ENCODE measurements around the gene ZGRF1. TPM values are rescaled to one million over a fixed set of nuclear protein-coding genes. Genes with fewer than 3 reads are reported as not detected.

ZGRF1 gene
- polyA plus RNA-seq, 1 donor from 2014 or later = 18.0 TPM

GRCh38 chr4:112673076-112673475, 36.4 kb upstream of the ZGRF1 start:
- no peak overlapping the region for H3K4me2 ChIP-seq (ENCODE audit: low read length)
- H2AFZ ChIP-seq (ENCODE audit: low read depth, low read length) = no peak overlapping the region
- no peaks in the 10 kb centered on the region for H3K79me2 ChIP-seq (replicated peaks; ENCODE audit: insufficient read depth, low read length)
- H3K27ac ChIP-seq (ENCODE audit: low read length) = no peak overlapping the region
- no peaks in the 10 kb centered on the region for H3F3A ChIP-seq (ENCODE audit: insufficient read depth, low read length, poor library complexity, severe bottlenecking)
- no peaks in the 10 kb centered on the region for H3K27me3 ChIP-seq (ENCODE audit: insufficient read depth, low read depth, low read length)
- TF ChIP-seq SMC3 (conservative IDR thresholded peaks at IDR 0.05; ENCODE audit: poor library complexity) = no peak
- no peak for TF ChIP-seq MXI1 (conservative IDR thresholded peaks at IDR 0.05; ENCODE audit: poor library complexity, severe bottlenecking)
- no peaks in the 10 kb centered on the region for H3K9me3 ChIP-seq (ENCODE audit: low read length)
- no peak overlapping the region for H3K9ac ChIP-seq (ENCODE audit: low read length)
- no peaks in the 10 kb centered on the region for H3K36me3 ChIP-seq (ENCODE audit: insufficient read depth, low read length)
- H4K20me1 ChIP-seq (ENCODE audit: insufficient read depth) = no peaks in the 10 kb centered on the region
- no peaks in the 10 kb centered on the region for H3K9me2 ChIP-seq (ENCODE audit: insufficient read depth, low read length)
- no peak overlapping the region for H3K4me3 ChIP-seq (ENCODE audit: low read length)

- Histone ChIP-seq H3K79me2 (replicated peaks; ENCODE audit: insufficient read depth, low read length) (no peaks in the 10 kb centered on the region), H3K4me2 (ENCODE audit: low read length) (no peak overlapping the region), H3K9me3 (ENCODE audit: low read length) (no peaks in the 10 kb centered on the region), H3K4me3 (ENCODE audit: low read length) (no peak overlapping the region), H3K36me3 (ENCODE audit: insufficient read depth, low read length) (no peaks in the 10 kb centered on the region), H3K27me3 (ENCODE audit: insufficient read depth, low read depth, low read length) (no peaks in the 10 kb centered on the region), H2AFZ (ENCODE audit: low read depth, low read length) (no peak overlapping the region), H4K20me1 (ENCODE audit: insufficient read depth) (no peaks in the 10 kb centered on the region), H3K9me2 (ENCODE audit: insufficient read depth, low read length) (no peaks in the 10 kb centered on the region), H3K27ac (ENCODE audit: low read length) (no peak overlapping the region), H3F3A (ENCODE audit: insufficient read depth, low read length, poor library complexity, severe bottlenecking) (no peaks in the 10 kb centered on the region), H3K9ac (ENCODE audit: low read length) (no peak overlapping the region)
- TF ChIP-seq RAD21 (conservative IDR thresholded peaks at IDR 0.05) (no peak), POLR2AphosphoS5 (IDR thresholded peaks at IDR 0.05) (no peak), EZH2 (IDR thresholded peaks at IDR 0.05; ENCODE audit: borderline replicate concordance, insufficient read depth, low read length, poor library complexity, severe bottlenecking) (no peak), TAF1 (IDR thresholded peaks at IDR 0.05; ENCODE audit: low read depth) (no peak), SMC3 (conservative IDR thresholded peaks at IDR 0.05; ENCODE audit: poor library complexity) (no peak), EP300 (conservative IDR thresholded peaks at IDR 0.05; ENCODE audit: poor library complexity, severe bottlenecking) (no peak), MXI1 (conservative IDR thresholded peaks at IDR 0.05; ENCODE audit: poor library complexity, severe bottlenecking) (no peak), CTCF (IDR thresholded peaks at IDR 0.05; ENCODE audit: poor library complexity, severe bottlenecking) (no peak), REST (IDR thresholded peaks at IDR 0.05; ENCODE audit: borderline replicate concordance) (no peak)
Measured at GRCh38 chr4:112668131-112668530, 31.4 kb upstream of the ZGRF1 start.

GRCh38 chr4:112664611-112665010, 27.9 kb upstream of the ZGRF1 start:
- H3K27me3 ChIP-seq (ENCODE audit: insufficient read depth, low read depth, low read length) = no peaks in the 10 kb centered on the region
- H3K27ac ChIP-seq (ENCODE audit: low read length) = no peak overlapping the region
- no peak overlapping the region for H3K4me2 ChIP-seq (ENCODE audit: low read length)
- no peaks in the 10 kb centered on the region for H3F3A ChIP-seq (ENCODE audit: insufficient read depth, low read length, poor library complexity, severe bottlenecking)
- no peaks in the 10 kb centered on the region for H3K9me3 ChIP-seq (ENCODE audit: low read length)
- H3K9ac ChIP-seq (ENCODE audit: low read length) = no peak overlapping the region
- no peaks in the 10 kb centered on the region for H4K20me1 ChIP-seq (ENCODE audit: insufficient read depth)
- H3K36me3 ChIP-seq (ENCODE audit: insufficient read depth, low read length) = no peaks in the 10 kb centered on the region
- H2AFZ ChIP-seq (ENCODE audit: low read depth, low read length) = no peak overlapping the region
- no peaks in the 10 kb centered on the region for H3K79me2 ChIP-seq (replicated peaks; ENCODE audit: insufficient read depth, low read length)
- no peaks in the 10 kb centered on the region for H3K9me2 ChIP-seq (ENCODE audit: insufficient read depth, low read length)
- TF ChIP-seq EZH2 (IDR thresholded peaks at IDR 0.05; ENCODE audit: borderline replicate concordance, insufficient read depth, low read length, poor library complexity, severe bottlenecking) (no peak), REST (IDR thresholded peaks at IDR 0.05; ENCODE audit: borderline replicate concordance) (no peak), SMC3 (conservative IDR thresholded peaks at IDR 0.05; ENCODE audit: poor library complexity) (no peak), RAD21 (conservative IDR thresholded peaks at IDR 0.05) (no peak), POLR2AphosphoS5 (IDR thresholded peaks at IDR 0.05) (no peak), EP300 (conservative IDR thresholded peaks at IDR 0.05; ENCODE audit: poor library complexity, severe bottlenecking) (no peak), MXI1 (conservative IDR thresholded peaks at IDR 0.05; ENCODE audit: poor library complexity, severe bottlenecking) (no peak), CTCF (IDR thresholded peaks at IDR 0.05; ENCODE audit: poor library complexity, severe bottlenecking) (no peak), TAF1 (IDR thresholded peaks at IDR 0.05; ENCODE audit: low read depth) (no peak)
- no peak overlapping the region for H3K4me3 ChIP-seq (ENCODE audit: low read length)
